Measurements from ENCODE around the gene ENPP6.

DNA sequence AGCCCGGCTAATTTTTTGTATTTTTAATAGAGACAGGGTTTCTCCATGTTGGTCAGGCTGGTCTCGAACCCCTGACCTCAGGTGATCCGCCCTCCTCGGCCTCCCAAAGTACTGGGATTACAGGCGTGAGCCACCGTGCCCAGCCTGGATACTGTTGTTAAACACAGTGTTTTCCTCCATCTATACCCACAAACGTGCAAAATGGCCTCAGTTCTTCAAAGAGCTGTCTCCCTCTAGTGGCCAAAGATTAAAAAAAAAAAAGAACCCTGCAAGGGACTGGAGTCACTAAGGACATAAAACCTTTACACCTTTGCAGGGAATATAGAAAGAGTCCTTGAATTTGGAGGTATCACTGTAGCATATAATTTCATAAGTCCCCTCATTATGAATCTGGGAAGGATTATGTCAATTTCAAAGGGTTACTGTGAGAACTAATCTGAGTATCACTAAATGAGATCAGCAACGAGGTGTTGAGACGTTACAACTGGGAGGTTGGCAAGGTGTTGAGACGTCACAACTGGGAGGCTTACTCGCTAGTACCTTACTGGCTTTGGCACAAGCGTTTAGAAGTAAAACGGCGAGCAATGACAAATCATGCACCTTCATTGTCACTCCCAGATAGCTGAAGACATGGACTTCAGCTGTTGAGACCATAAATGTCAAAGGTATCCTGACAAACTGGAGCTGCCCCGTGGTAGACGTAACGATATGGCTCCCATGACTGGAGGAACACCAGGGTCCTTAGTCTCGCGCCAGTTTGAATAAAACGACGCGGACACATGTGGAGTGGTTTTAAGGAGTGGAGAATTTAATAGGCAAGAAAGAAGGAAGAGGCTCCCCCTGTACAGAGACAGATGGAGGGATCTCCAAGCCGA is 33.4 kb upstream of the ENPP6 start:
- TF ChIP-seq, protein P1, sequence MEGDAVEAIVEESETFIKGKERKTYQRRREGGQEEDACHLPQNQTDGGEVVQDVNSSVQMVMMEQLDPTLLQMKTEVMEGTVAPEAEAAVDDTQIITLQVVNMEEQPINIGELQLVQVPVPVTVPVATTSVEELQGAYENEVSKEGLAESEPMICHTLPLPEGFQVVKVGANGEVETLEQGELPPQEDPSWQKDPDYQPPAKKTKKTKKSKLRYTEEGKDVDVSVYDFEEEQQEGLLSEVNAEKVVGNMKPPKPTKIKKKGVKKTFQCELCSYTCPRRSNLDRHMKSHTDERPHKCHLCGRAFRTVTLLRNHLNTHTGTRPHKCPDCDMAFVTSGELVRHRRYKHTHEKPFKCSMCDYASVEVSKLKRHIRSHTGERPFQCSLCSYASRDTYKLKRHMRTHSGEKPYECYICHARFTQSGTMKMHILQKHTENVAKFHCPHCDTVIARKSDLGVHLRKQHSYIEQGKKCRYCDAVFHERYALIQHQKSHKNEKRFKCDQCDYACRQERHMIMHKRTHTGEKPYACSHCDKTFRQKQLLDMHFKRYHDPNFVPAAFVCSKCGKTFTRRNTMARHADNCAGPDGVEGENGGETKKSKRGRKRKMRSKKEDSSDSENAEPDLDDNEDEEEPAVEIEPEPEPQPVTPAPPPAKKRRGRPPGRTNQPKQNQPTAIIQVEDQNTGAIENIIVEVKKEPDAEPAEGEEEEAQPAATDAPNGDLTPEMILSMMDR (IDR thresholded peaks at IDR 0.05) = peak; percentile 9 to 64 (median 28)
- TF ChIP-seq POLR2A (IDR thresholded peaks at IDR 0.05) = no peak
